IPS-11a (cell line): ENCODE measurements around the gene PRODH2.
"Not testable (repeated sequence)": the region's sequence is repeated elsewhere in the genome, so short reads cannot be mapped to it uniquely, and the experiment has no call there.

Experiments used
- H3K4me3 ChIP-seq: one replicate; pipeline ENCODE4 v1.5.1; 2013; ENCODE audit warnings: low read depth, low read length, control low read depth

PRODH2 gene

DNA sequence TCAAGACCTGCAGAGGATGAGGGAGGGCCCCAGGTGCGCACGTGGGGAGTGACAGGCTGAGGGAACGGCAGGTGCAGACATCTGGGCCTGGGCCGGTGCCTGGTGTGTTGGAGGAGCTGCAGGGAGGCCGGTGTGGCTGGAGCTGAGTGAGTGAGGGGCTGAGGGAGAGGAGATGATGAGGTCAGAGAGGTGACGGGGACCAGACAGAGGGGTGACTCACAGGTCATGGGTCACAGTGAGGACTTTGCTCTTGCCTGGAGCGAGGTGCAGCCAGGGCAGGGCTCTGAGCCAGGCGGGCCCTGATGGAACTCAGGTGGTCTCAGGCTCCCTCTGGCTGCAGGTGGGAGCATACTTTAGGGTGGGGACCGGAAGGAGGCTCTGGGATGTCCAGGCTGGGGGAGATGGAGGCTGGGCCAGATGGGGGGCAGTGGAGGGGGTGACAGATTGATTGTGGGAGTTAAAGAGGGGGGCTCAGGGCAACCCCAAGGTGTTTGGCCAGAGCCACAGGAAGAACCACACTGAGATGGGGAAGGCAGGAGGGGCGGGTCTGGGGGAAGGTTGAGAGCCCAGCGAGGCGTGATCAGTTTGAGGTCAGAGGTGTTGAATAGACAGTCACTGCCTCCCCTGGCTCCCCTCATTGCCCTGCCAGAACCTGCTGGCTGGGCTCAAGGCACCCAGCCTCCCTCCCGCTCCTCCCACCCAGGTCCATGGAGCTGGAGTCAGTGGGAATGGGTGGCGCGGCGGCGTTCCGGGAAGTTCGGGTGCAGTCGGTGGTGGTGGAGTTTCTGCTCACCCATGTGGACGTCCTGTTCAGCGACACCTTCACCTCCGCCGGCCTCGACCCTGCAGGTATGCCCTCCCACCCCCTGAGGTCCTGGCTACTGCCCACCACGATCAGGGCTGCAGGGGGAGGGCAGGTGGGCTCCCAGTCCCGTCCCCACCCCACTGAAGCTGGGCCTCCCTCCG lies 28.9 kb downstream of the PRODH2 start:
- H3K4me3 ChIP-seq: peak overlapping the region; percentile 37

DNA sequence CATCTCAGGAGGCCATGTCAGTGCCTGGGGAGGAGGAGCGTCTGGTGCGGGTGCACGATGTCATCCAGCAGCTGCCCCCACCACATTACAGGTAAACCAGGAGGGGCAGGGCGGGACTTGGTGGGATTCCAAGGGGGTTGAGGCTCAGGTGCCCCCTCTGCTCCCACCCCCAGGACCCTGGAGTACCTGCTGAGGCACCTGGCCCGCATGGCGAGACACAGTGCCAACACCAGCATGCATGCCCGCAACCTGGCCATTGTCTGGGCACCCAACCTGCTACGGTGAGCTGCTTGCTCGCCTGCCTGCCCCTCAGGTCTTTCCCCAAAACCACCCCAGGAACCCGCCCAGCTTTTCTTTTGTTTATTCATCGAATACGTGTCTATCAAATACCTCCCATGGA lies 30.1 kb downstream of the PRODH2 start:
- no peak overlapping the region for H3K4me3 ChIP-seq

DNA sequence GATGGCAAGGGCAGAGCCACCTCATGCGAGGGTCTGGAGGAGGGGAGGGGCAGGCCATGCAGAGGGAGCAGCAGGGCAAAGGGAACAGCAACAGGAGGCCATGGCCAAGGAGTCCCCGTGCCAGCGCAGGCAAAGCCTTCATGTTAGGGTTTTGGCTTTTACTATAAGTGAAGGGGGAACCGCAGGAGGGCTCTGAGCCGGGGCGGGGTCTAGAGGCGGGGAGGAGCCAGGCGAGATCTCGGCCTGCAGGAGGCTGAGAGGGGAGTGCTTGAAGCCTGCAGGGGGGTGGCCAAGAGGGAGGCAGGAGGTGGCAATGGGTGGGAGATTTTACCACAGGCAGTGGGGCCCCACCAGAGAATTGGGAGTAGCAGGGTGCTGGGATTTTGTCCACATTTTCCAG lies 31.0 kb downstream of the PRODH2 start:
- no peak overlapping the region for H3K4me3 ChIP-seq

- no peak overlapping the region for H3K4me3 ChIP-seq
Observed at GRCh38 chr19:35780717-35781116, 31.9 kb downstream of the PRODH2 start.

GRCh38 chr19:35780058-35780457 lies 32.6 kb downstream of the PRODH2 start:
- H3K4me3 ChIP-seq: no peak overlapping the region

DNA sequence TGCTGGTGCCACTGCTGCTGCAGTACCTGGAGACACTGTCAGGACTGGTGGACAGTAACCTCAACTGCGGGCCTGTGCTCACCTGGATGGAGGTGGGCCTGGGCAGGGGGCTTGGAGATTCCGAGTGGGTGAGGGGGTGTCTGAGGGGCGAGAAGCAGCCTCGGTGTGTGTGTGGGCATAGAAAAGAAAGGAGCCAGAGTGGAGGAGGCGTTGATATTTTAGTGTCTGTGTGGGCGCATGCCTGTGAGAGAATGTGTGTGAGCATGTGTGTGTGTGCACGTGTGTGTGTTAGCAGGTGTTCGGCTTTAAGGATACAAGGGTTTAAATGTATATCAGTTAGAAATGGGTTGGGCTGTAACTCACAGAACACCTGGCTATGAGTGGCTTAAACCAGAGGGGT lies 33.6 kb downstream of the PRODH2 start:
- H3K4me3 ChIP-seq: no peak overlapping the region

DNA sequence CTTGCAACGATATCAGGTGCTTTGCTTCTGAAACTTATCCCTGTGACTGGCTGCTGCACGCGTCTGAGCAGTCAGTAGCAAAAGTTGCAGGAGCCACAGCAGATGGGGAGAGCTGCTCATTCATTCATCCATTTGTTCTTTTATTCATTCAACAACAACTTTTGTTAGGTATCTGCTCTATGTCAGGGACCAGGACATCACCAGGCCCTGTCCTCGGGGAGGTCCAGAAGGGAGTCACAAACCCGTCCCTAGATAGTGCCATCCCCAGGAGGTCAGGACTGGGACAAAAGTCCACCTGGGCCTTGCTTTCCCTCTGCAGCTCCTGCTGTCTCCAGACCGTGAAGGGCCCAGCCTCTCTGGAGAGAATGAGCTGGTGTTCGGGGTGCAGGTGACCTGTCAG lies 34.7 kb downstream of the PRODH2 start:
- H3K4me3 ChIP-seq: no peak overlapping the region

DNA sequence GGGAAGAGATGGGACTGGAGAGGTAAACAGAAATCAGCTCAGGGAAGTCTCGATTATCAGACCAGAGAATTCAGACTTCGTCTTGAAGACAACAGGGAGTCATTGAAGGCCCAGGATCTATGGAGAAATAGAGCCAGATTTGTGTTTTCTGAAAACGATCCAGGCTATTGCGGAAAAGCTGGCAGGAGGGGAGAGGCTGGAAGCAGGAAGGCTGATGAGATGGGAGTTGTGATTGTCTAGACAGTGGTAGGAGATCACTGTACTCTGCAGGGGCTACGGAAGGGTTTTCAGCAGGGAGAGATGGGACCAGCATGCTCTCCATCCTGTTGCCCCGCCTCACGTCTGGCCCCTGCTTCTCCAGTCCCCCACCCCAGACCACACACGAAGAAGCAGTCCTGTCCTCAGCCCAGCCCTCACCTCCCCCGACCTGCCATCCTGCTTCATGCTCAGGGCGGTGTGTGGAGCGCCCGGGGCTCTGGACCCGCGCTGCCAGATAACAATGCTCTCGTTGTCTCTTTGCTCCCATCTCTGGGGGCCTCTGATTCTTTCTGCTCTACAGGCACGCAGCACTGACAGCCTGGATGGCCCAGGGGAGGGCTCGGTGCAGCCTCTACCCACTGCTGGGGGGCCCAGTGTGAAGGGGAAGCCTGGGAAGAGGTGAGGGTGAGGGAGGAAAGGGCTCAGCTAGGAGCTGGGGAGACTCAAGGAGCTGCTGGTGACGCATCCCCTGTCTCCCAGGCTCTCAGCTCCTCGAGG lies 35.4 kb downstream of the PRODH2 start:
- no peak overlapping the region for H3K4me3 ChIP-seq

- no peak overlapping the region for H3K4me3 ChIP-seq
Observed at GRCh38 chr19:35776102-35776788, 36.4 kb downstream of the PRODH2 start.

DNA sequence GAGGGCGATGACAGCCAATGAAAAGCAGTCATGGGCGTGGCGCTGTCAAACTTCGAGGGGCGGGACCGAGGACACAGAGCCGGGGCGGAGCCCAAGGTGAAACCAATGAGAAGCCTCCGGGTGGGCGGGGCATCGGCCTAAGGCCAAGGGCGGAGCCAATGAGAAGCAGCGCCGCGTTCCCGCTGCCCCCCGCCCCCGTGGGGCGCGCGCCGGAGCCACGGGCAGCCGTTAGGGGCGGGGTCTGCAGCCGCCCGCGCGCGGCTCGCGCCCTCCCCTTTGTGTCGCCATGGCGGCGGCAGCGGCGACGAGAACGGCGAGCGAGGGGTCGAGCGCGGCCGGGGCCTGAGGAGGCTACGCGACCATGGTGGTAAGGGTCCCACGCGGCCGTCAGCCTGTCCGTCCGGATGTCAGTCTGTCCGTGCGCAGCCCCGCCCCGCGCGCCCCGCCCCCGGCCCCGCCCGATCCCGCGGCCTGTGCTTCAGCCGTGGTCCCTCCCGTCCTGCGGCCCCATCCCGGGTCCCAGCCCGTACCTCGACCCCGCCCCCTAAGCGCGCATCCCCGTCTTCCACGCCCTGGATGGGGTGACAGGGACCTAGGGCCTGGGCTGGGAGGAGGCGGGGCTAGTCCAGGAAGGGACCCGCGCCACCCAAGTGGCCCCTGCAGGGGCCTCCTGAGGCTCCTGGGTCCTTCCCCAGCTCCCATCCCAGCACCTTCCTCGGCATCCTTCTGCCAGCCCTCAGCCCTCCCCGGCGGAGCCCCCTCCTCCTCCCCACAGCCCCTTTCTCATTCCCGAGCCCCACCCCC lies 37.1 kb downstream of the PRODH2 start, which contains the start of gene ARHGAP33:
Gene ARHGAP33 (plus strand): TSS at position 267 of the 804 bp plus-strand sequence. CDS start 95 bp downstream, at position 362.
- H3K4me3 ChIP-seq: peak within 1 kb of the TSS; percentile 78

- H3K4me3 ChIP-seq: peak overlapping the region; percentile 78
Observed at GRCh38 chr19:35775046-35775297, 37.7 kb downstream of the PRODH2 start.

GRCh38 chr19:35774274-35775045 lies 38.2 kb downstream of the PRODH2 start:
- no peak overlapping the region for H3K4me3 ChIP-seq

- H3K4me3 ChIP-seq: no peak overlapping the region
Observed at GRCh38 chr19:35773020-35773806, 39.4 kb downstream of the PRODH2 start.

- H3K4me3 ChIP-seq: not testable (repeated sequence)
Observed at GRCh38 chr19:35772362-35772761, 40.3 kb downstream of the PRODH2 start.

GRCh38 chr19:35768082-35768421 lies 44.6 kb downstream of the PRODH2 start:
- H3K4me3 ChIP-seq: no peak overlapping the region

- no peak overlapping the region for H3K4me3 ChIP-seq
Observed at GRCh38 chr19:35767288-35768081, 45.2 kb downstream of the PRODH2 start.

GRCh38 chr19:35766571-35767104 lies 46.0 kb downstream of the PRODH2 start:
- H3K4me3 ChIP-seq: no peak overlapping the region
